ENCODE measurements around the gene PHLDA3. TPM values are rescaled to one million over a fixed set of nuclear protein-coding genes. Genes with fewer than 3 reads are reported as not detected.

The PHLDA3 gene
- total RNA-seq, 2 donors from 2014 or later = 10.7 to 25.6 TPM

DNA sequence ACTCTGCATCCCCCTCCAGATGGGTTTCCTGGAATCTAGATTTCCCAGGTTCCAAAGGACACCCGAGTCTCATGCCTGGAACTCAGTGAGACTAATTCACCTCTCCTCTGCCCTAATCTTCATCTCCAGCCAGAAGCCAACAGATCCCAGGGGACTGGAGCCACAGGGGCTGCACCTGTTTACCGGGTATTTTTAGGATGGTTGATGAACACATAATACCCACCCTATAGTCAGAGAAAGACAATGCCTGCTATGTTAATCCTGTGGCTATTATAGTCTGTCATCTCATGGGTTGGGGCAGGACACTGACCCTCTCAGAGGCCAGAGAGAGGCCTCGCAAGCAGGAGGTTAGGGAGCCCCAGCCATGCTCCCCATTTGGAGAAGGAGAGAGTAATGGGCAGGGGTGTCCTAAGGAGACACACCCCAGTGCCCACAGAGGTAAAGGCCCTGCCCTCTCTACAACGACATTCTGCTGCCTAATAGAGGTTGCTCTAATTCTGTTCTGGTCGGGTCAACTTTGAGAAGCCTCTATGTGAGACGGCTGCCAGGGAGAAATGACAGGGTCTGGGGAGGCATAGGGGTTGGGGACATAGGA, 46.5 kb downstream of the PHLDA3 start:
- Mint-ChIP-seq H3K4me3 (no peak overlapping the region), H3K27me3 (ENCODE audit: low read depth) (no peaks in the 10 kb centered on the region), H3K27ac (no peak overlapping the region), H3K4me1 (ENCODE audit: low read depth) (no peaks in the 10 kb centered on the region), H3K36me3 (ENCODE audit: insufficient read depth in 2 of 2) (no peaks in the 10 kb centered on the region), H3K9me3 (no peaks in the 10 kb centered on the region)
- DNase-seq (no peak), ATAC-seq (replicated peaks in 1 of 2) (no peak)

DNA sequence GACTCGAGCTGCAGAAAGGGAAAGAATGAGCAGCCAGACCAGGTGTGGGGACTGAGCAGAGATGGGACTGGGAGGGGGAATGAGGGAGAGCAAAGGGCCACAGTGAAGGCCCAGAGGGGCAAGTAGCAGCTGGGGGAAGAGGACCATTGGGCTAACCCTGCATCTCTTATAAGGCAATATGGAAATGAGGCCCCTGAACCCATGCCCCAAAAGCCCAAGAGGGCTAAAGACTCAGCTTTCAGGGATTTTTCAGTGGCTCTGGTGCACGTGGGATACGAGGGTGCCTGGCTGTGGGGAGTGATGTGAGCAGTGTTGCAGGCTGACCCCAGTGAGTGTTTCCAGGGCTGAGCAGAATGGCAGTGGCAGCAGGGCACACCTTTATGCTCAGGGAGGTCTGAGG, 47.0 kb downstream of the PHLDA3 start:
- Mint-ChIP-seq H3K4me1 (ENCODE audit: low read depth) (no peaks in the 10 kb centered on the region), H3K36me3 (ENCODE audit: insufficient read depth in 2 of 2) (no peaks in the 10 kb centered on the region), H3K27me3 (ENCODE audit: low read depth) (peaks cover 3% of the 10 kb centered on the region), H3K27ac (no peak overlapping the region), H3K9me3 (no peaks in the 10 kb centered on the region), H3K4me3 (no peak overlapping the region)
- DNase-seq (no peak), ATAC-seq (replicated peaks in 1 of 2) (no peak)

DNA sequence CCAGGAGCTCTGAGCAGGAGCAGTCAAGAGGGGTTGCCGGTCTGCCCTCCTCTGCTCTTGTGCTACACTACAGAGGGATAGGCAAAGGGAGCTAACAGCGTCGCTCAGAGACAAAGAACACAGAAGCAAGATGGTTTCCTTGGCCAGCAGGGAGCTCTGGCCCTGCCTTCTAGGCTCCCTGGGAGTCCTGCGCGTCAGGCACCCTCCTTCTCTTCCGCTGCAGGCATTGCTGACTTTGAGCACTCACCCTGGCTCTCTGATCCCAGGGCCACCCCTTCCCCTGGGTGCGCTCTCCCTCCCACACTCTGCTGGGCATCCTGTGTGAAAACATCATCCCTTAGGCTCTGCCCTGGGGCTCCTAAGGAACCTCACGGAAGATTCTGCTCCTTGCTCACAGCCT, 47.9 kb downstream of the PHLDA3 start:
- ATAC-seq (replicated peaks in 1 of 2) (no peak), DNase-seq (no peak)
- Mint-ChIP-seq H3K27me3 (ENCODE audit: low read depth) (peaks cover 12% of the 10 kb centered on the region), H3K9me3 (no peaks in the 10 kb centered on the region), H3K27ac (no peak overlapping the region), H3K4me3 (no peak overlapping the region), H3K4me1 (ENCODE audit: low read depth) (no peaks in the 10 kb centered on the region), H3K36me3 (ENCODE audit: insufficient read depth in 2 of 2) (no peaks in the 10 kb centered on the region)

DNA sequence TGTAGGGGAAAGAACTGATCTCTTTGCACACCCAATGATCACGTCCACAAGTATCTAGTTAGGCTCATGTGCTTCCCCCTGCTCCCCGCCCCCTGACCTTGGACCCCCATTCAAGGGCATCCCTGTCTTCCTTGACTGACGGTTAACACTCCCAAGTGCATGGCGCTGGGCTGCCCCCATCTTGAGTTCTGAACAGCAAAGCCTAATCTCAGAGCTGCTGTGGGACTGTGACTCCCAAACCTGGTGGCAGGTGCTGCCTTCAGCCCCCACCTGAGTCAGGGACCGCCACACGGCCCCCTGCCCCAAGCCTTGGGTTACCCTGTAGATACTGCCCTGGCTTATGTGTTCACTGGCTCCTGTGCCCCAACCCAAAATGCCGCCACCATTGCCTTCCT, 48.4 kb downstream of the PHLDA3 start:
- Mint-ChIP-seq H3K9me3 (no peaks in the 10 kb centered on the region), H3K4me3 (no peak overlapping the region), H3K27me3 (ENCODE audit: low read depth) (peaks cover 12% of the 10 kb centered on the region), H3K4me1 (ENCODE audit: low read depth) (no peaks in the 10 kb centered on the region), H3K36me3 (ENCODE audit: insufficient read depth in 2 of 2) (no peaks in the 10 kb centered on the region), H3K27ac (no peak overlapping the region)
- ATAC-seq (replicated peaks in 1 of 2) (no peak), DNase-seq (no peak)

DNA sequence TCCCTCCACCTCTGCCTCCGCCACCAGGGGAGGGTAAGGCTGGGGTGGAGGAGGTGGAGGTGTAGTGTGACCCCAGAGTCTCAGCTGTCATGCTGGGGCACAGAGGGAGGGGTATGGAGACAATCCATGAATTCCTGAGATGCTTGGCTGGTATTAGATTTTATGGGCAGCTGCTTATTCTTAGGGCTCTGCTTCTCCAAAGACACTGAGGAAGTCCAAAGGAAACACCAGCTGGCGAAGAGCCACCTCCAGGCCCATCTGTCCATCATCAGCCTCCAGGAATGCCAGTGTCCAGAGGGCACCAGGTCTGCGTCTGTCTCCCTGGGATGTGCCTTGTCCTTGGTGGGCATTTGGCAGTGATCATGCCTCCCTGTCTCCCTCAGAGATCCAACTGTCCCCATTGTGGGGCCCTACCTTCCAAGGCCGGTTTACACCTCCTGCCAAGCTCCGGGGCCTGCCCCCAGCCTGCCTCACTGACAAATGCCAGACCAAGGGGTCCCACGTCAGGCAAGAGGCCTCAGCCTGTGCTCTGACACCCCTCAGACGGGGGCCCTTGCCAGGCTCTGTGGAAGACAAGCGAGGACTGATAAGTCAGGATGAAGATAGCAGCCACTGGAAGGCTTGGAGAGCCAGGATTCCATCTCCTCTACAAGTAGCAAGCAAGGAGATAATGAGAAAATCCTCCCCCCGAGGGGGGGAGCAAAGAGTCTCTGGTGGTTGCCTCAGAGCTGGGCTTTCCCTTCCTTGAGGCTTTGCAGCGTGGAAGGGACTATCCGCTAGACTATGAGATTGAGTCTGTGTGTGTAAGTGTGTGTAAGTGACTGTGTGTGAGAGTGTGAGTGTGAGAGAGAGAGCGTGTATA, 49.0 kb downstream of the PHLDA3 start:
- peaks cover 16% of the 10 kb centered on the region for H3K27me3 Mint-ChIP-seq (ENCODE audit: low read depth)
- no peak for ATAC-seq (replicated peaks in 1 of 2)
- no peak overlapping the region for H3K27ac Mint-ChIP-seq
- no peaks in the 10 kb centered on the region for H3K9me3 Mint-ChIP-seq
- no peak overlapping the region for H3K4me3 Mint-ChIP-seq
- DNase-seq = no peak
- H3K4me1 Mint-ChIP-seq (ENCODE audit: low read depth) = no peaks in the 10 kb centered on the region
- H3K36me3 Mint-ChIP-seq (ENCODE audit: insufficient read depth in 2 of 2) = no peaks in the 10 kb centered on the region

DNA sequence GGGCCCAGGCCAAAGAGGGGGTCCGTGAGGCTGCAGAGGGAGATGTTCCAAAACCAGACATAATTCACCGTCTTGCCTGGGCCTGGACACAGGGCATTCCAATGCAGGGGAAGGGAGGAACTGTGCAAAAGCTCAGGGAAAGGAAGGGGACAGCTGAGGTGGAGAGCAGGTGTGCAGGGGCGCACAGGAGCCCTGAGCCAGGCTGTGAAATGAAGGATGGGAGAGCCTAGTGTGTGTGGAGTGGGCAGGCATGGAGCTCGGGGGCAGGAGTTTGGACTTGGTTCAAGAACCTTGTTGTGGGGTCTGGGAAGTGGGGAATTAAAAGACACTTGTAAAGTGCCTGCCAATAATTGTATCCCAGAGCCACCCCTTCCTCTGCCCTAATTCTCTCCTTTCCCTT, 49.7 kb downstream of the PHLDA3 start:
- ATAC-seq (replicated peaks in 1 of 2) = no peak
- peaks cover 21% of the 10 kb centered on the region for H3K27me3 Mint-ChIP-seq (ENCODE audit: low read depth)

DNA sequence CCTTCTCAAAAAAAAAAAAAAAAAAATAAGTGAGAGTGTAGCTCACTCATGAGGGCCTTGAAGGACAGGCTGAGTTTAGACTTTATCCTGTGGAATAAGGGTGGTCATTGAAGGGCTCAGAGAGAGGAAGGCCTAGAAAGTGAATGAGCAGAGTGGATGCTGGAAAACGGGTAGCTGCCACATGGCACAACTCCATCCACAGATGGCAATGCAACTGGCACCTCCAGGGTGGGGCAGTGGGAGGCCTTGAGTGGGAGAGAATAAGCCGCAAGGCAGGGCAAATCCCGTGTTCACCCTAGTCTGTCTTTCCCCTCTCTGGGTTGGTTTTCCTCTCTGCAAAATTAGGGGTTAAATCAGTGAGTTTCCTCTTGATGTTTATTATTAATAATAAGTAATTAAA, 50.5 kb downstream of the PHLDA3 start:
- no peaks in the 10 kb centered on the region for H3K36me3 Mint-ChIP-seq (ENCODE audit: insufficient read depth in 2 of 2)
- H3K27ac Mint-ChIP-seq = no peak overlapping the region
- no peaks in the 10 kb centered on the region for H3K9me3 Mint-ChIP-seq
- H3K4me3 Mint-ChIP-seq = no peak overlapping the region
- no peak for ATAC-seq (replicated peaks in 1 of 2)
- DNase-seq = no peak
- peaks cover 21% of the 10 kb centered on the region for H3K27me3 Mint-ChIP-seq (ENCODE audit: low read depth)
- H3K4me1 Mint-ChIP-seq (ENCODE audit: low read depth) = no peaks in the 10 kb centered on the region

More for the DNA sequence above, 49.7 kb downstream of the PHLDA3 start:
- no peak overlapping the region for H3K4me3 Mint-ChIP-seq
- no peak for DNase-seq
- H3K9me3 Mint-ChIP-seq = no peaks in the 10 kb centered on the region
- H3K36me3 Mint-ChIP-seq (ENCODE audit: insufficient read depth in 2 of 2) = no peaks in the 10 kb centered on the region
- no peaks in the 10 kb centered on the region for H3K4me1 Mint-ChIP-seq (ENCODE audit: low read depth)
- H3K27ac Mint-ChIP-seq = no peak overlapping the region

Other genes starting within 250 kb of the PHLDA3 start
- gene PKP1, start 185.7 kb downstream of the PHLDA3 start, total RNA-seq = not detected
- gene TNNT2, start 91.5 kb downstream of the PHLDA3 start, total RNA-seq = not detected
- gene LAD1, start 69.9 kb downstream of the PHLDA3 start, total RNA-seq = not detected
- gene TNNI1, start 47.5 kb downstream of the PHLDA3 start, total RNA-seq = not detected
- 10 to 100 TPM; 44.7 to 52.6 TPM for gene CSRP1, start 37.9 kb upstream of the PHLDA3 start, total RNA-seq
- gene NAV1, start 69.9 kb upstream of the PHLDA3 start, total RNA-seq = 1 to 10 TPM; 6.2 to 6.3 TPM

Data from activated T-cell treated with anti-CD3 and anti-CD28 coated beads, Interleukin-2, amount 50 U/mL, for 72 hours (primary cell).